ENCODE data around the gene RDH11.
"Not testable (repeated sequence)": the region's sequence is repeated elsewhere in the genome, so short reads cannot be mapped to it uniquely, and the experiment has no call there.

DNA sequence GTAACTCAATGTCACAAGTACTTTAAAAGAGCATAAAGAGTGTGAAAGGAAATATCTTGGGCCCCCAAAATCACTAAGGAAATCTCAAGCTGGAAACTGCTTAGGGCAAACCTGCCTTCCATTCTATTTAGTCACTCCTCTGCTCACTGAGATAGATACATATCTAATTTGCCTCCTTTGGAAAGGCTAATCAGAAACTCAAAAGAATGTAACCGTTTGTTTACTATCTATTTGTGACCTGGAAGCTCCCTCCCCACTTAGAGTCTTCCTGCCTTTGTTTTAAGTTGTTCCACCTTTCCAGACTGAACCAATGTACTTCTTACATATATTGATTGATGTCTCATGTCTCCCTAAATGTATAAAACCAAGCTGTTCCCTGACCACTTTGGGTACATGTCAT lies 14.2 kb upstream of the RDH11 start:
- TF ChIP-seq, protein P1, sequence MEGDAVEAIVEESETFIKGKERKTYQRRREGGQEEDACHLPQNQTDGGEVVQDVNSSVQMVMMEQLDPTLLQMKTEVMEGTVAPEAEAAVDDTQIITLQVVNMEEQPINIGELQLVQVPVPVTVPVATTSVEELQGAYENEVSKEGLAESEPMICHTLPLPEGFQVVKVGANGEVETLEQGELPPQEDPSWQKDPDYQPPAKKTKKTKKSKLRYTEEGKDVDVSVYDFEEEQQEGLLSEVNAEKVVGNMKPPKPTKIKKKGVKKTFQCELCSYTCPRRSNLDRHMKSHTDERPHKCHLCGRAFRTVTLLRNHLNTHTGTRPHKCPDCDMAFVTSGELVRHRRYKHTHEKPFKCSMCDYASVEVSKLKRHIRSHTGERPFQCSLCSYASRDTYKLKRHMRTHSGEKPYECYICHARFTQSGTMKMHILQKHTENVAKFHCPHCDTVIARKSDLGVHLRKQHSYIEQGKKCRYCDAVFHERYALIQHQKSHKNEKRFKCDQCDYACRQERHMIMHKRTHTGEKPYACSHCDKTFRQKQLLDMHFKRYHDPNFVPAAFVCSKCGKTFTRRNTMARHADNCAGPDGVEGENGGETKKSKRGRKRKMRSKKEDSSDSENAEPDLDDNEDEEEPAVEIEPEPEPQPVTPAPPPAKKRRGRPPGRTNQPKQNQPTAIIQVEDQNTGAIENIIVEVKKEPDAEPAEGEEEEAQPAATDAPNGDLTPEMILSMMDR (IDR thresholded peaks at IDR 0.05), result not testable (repeated sequence)
- TF ChIP-seq, protein P2, sequence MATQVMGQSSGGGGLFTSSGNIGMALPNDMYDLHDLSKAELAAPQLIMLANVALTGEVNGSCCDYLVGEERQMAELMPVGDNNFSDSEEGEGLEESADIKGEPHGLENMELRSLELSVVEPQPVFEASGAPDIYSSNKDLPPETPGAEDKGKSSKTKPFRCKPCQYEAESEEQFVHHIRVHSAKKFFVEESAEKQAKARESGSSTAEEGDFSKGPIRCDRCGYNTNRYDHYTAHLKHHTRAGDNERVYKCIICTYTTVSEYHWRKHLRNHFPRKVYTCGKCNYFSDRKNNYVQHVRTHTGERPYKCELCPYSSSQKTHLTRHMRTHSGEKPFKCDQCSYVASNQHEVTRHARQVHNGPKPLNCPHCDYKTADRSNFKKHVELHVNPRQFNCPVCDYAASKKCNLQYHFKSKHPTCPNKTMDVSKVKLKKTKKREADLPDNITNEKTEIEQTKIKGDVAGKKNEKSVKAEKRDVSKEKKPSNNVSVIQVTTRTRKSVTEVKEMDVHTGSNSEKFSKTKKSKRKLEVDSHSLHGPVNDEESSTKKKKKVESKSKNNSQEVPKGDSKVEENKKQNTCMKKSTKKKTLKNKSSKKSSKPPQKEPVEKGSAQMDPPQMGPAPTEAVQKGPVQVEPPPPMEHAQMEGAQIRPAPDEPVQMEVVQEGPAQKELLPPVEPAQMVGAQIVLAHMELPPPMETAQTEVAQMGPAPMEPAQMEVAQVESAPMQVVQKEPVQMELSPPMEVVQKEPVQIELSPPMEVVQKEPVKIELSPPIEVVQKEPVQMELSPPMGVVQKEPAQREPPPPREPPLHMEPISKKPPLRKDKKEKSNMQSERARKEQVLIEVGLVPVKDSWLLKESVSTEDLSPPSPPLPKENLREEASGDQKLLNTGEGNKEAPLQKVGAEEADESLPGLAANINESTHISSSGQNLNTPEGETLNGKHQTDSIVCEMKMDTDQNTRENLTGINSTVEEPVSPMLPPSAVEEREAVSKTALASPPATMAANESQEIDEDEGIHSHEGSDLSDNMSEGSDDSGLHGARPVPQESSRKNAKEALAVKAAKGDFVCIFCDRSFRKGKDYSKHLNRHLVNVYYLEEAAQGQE (IDR thresholded peaks at IDR 0.05; ENCODE audit: insufficient read depth in 1 of 2, low read depth in 2 of 2, low read length in 1 of 2), result not testable (repeated sequence)
- not testable (repeated sequence) for TF ChIP-seq POLR2AphosphoS5 (IDR thresholded peaks at IDR 0.05; ENCODE audit: low read depth, low read length)
